HepG2 (cell line): ENCODE data around the gene DNAJB11. TPM values are rescaled to one million over a fixed set of nuclear protein-coding genes. Genes with fewer than 3 reads are reported as not detected.

Experiments used
- ATF7 ChIP-seq, 2 experiments: fragments of 450-650 bp in 1 of 2; sonication (generic) in 1 of 2; formaldehyde crosslinking in 1 of 2; IDR thresholded peaks; 2 replicates each; pipeline versions ENCODE4 v1.4.0 to v1.6.1; 2016 to 2020; ENCODE audit warnings: antibody characterized with exemption in 1 of 2, mild to moderate bottlenecking in 1 of 2, missing genetic modification reagents in 1 of 2
- CBX1 ChIP-seq: IDR thresholded peaks from one replicate; pipeline ENCODE4 v1.6.1; 2016; ENCODE audit warnings: antibody characterized with exemption, low read depth
- SETDB1 ChIP-seq: sonication (generic); formaldehyde crosslinking; IDR thresholded peaks from 2 replicates; pipeline ENCODE4 v1.5.1; 2020; ENCODE audit warnings: missing genetic modification reagents, mild to moderate bottlenecking, borderline replicate concordance
- TAF15 ChIP-seq: fragments of 200-400 bp; formaldehyde crosslinking; IDR thresholded peaks from one replicate; pipeline ENCODE4 v1.6.1; 2018; ENCODE audit warnings: mild to moderate bottlenecking, low read depth, low read length; ENCODE audit not compliant: poor library complexity, severe bottlenecking
- TSC22D2 ChIP-seq: sonication (generic); formaldehyde crosslinking; IDR thresholded peaks from 2 replicates; pipeline ENCODE4 v1.5.1; 2020; ENCODE audit warnings: missing genetic modification reagents, mild to moderate bottlenecking, borderline replicate concordance
- ZFP36 ChIP-seq: fragments of 150-350 bp; IDR thresholded peaks from 2 replicates; pipeline ENCODE4 v1.6.1; 2018; ENCODE audit warnings: borderline replicate concordance, low read length, low read depth; ENCODE audit not compliant: partially characterized antibody
- ZNF660 ChIP-seq: sonication (generic); formaldehyde crosslinking; IDR thresholded peaks from 2 replicates; pipeline ENCODE4 v1.5.1; 2020; ENCODE audit warnings: mild to moderate bottlenecking, low read depth, missing genetic modification reagents, borderline replicate concordance
- ZNF703 ChIP-seq: sonication (generic); formaldehyde crosslinking; IDR thresholded peaks from 2 replicates; pipeline ENCODE4 v1.5.1; 2020; ENCODE audit warnings: missing genetic modification reagents, mild to moderate bottlenecking, moderate library complexity, borderline replicate concordance
- polyA plus RNA-seq, 8 experiments: library from polyadenylated mRNA; depleted of rRNA in 3 of 8; stranded (reverse) in 7 of 8; unstranded in 1 of 8; fragments of >200 nt; fragmentation: Illumina TruSeq in 4 of 8; extraction: Trizol in 4 of 8; gene quantifications; 2 replicates each; pipeline versions ENCODE4 v1.2.1 to v1.2.3, GENCODE V29; 2011 to 2016; ENCODE audit warnings: low read depth in 4 of 8, missing spikeins in 1 of 8, mixed read lengths in 1 of 8; ENCODE audit not compliant: insufficient read depth in 1 of 8
- total RNA-seq, 5 experiments: library from RNA; depleted of rRNA; stranded (reverse); fragments of >200 nt; fragmentation: Illumina TruSeq; extraction: Trizol; gene quantifications; 2 replicates each; pipeline ENCODE4 v1.2.3, GENCODE V29; 2016; ENCODE audit warnings: low read depth in 1 of 5
- TF ChIP-seq, protein P1 (sequence below): sonication (generic); formaldehyde crosslinking; IDR thresholded peaks from 2 replicates; pipeline ENCODE4 v1.4.0; 2020; ENCODE audit warnings: missing genetic modification reagents
- TF ChIP-seq, protein P2 (sequence below): IDR thresholded peaks from 2 replicates; pipeline ENCODE4 v1.6.1; 2016; ENCODE audit warnings: missing biosample characterization, missing genetic modification reagents, low read depth
- TF ChIP-seq, protein P3 (sequence below): sonication (generic); formaldehyde crosslinking; IDR thresholded peaks from 2 replicates; pipeline ENCODE4 v1.5.0; 2020; ENCODE audit warnings: missing genetic modification reagents
- TF ChIP-seq, protein P4 (sequence below): sonication (generic); formaldehyde crosslinking; IDR thresholded peaks from 2 replicates; pipeline ENCODE4 v1.4.0; 2020; ENCODE audit warnings: missing genetic modification reagents
- TF ChIP-seq, protein P5 (sequence below): sonication (generic); formaldehyde crosslinking; IDR thresholded peaks from 2 replicates; pipeline ENCODE4 v1.4.0; 2020; ENCODE audit warnings: missing genetic modification reagents

The DNAJB11 gene
- total and polyA plus RNA-seq, 2 of the 13 experiments (the other 11 are each of a cell fraction or from before 2014, with no cell fraction given), result 41.0 to 132 TPM

DNA sequence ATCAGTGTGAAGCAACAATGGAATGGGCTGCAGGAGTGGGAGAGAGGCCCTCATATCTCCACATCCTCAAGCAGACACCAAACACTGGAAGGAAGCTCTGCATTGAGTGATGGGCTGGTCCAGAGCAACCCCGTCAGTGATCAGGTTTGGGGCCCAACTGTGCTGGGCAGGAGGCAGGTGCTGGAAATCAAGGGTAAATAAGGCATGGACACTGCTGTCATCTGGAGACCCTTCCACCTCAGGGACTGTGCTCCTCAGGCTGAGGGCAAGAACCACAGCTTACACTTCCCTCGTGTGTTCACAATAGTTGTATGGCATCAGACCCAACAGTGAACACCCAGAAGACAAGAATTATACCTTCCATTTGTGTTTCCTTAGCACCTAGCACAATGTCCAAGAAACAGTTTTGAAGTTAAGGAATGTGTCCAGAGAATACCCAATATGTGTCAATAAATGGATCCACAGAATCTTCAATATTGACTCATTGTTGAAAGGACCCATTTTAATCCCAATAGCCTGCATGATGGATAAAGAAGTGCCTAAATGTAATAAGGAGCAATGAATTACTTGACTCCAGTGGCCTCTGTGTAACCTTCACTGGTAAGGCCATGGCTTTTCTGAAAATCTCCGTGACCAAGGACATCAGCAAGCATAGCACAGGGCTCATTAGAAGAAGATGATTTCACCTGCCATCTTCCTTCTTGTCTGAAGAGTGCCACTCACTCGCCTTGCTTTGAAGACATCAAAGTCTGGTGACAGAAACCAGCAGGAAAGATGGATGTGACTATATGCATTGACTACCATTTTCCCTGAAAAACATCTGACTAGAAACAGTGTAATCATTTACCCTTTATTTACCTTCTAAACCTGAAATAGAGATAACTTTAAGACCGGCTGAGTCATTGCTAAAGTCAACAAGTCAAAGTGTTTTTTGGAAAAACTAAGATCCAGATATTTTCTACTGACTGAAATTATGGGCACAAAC, 35.3 kb downstream of the DNAJB11 start (continued):
- TF ChIP-seq ZFP36 (no peak), TSC22D2 (CRISPR knock-in tag) (no peak), ATF7 (IDR thresholded peaks at IDR 0.05) (no peak), ATF7 (CRISPR knock-in tag; IDR thresholded peaks at IDR 0.05) (no peak), ZNF660 (CRISPR knock-in tag) (no peak), ZNF703 (CRISPR knock-in tag) (no peak), TAF15 (no peak), CBX1 (no peak), SETDB1 (CRISPR knock-in tag) (no peak)
- TF ChIP-seq, protein P1, sequence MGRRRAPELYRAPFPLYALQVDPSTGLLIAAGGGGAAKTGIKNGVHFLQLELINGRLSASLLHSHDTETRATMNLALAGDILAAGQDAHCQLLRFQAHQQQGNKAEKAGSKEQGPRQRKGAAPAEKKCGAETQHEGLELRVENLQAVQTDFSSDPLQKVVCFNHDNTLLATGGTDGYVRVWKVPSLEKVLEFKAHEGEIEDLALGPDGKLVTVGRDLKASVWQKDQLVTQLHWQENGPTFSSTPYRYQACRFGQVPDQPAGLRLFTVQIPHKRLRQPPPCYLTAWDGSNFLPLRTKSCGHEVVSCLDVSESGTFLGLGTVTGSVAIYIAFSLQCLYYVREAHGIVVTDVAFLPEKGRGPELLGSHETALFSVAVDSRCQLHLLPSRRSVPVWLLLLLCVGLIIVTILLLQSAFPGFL (CRISPR knock-in tag), result no peak
- TF ChIP-seq, protein P2, sequence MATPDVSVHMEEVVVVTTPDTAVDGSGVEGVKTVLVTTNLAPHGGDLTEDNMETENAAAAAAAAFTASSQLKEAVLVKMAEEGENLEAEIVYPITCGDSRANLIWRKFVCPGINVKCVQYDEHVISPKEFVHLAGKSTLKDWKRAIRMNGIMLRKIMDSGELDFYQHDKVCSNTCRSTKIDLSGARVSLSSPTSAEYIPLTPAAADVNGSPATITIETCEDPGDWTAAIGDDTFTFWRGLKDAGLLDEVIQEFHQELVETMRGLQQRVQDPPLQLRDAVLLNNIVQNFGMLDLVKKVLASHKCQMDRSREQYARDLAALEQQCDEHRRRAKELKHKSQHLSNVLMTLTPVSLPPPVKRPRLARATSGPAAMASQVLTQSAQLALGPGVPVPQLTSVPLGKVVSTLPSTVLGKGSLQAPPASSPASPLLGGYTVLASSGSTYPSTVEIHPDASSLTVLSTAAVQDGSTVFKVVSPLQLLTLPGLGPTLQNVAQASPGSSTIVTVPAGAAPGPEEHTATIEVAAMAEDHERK (CRISPR knock-in tag), result no peak
- TF ChIP-seq, protein P3, sequence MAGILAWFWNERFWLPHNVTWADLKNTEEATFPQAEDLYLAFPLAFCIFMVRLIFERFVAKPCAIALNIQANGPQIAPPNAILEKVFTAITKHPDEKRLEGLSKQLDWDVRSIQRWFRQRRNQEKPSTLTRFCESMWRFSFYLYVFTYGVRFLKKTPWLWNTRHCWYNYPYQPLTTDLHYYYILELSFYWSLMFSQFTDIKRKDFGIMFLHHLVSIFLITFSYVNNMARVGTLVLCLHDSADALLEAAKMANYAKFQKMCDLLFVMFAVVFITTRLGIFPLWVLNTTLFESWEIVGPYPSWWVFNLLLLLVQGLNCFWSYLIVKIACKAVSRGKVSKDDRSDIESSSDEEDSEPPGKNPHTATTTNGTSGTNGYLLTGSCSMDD (CRISPR knock-in tag), result no peak
- TF ChIP-seq, protein P4, sequence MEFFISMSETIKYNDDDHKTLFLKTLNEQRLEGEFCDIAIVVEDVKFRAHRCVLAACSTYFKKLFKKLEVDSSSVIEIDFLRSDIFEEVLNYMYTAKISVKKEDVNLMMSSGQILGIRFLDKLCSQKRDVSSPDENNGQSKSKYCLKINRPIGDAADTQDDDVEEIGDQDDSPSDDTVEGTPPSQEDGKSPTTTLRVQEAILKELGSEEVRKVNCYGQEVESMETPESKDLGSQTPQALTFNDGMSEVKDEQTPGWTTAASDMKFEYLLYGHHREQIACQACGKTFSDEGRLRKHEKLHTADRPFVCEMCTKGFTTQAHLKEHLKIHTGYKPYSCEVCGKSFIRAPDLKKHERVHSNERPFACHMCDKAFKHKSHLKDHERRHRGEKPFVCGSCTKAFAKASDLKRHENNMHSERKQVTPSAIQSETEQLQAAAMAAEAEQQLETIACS (CRISPR knock-in tag), result no peak
- TF ChIP-seq, protein P5, sequence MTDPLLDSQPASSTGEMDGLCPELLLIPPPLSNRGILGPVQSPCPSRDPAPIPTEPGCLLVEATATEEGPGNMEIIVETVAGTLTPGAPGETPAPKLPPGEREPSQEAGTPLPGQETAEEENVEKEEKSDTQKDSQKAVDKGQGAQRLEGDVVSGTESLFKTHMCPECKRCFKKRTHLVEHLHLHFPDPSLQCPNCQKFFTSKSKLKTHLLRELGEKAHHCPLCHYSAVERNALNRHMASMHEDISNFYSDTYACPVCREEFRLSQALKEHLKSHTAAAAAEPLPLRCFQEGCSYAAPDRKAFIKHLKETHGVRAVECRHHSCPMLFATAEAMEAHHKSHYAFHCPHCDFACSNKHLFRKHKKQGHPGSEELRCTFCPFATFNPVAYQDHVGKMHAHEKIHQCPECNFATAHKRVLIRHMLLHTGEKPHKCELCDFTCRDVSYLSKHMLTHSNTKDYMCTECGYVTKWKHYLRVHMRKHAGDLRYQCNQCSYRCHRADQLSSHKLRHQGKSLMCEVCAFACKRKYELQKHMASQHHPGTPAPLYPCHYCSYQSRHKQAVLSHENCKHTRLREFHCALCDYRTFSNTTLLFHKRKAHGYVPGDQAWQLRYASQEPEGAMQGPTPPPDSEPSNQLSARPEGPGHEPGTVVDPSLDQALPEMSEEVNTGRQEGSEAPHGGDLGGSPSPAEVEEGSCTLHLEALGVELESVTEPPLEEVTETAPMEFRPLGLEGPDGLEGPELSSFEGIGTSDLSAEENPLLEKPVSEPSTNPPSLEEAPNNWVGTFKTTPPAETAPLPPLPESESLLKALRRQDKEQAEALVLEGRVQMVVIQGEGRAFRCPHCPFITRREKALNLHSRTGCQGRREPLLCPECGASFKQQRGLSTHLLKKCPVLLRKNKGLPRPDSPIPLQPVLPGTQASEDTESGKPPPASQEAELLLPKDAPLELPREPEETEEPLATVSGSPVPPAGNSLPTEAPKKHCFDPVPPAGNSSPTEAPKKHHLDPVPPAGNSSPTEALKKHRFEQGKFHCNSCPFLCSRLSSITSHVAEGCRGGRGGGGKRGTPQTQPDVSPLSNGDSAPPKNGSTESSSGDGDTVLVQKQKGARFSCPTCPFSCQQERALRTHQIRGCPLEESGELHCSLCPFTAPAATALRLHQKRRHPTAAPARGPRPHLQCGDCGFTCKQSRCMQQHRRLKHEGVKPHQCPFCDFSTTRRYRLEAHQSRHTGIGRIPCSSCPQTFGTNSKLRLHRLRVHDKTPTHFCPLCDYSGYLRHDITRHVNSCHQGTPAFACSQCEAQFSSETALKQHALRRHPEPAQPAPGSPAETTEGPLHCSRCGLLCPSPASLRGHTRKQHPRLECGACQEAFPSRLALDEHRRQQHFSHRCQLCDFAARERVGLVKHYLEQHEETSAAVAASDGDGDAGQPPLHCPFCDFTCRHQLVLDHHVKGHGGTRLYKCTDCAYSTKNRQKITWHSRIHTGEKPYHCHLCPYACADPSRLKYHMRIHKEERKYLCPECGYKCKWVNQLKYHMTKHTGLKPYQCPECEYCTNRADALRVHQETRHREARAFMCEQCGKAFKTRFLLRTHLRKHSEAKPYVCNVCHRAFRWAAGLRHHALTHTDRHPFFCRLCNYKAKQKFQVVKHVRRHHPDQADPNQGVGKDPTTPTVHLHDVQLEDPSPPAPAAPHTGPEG (CRISPR knock-in tag), result no peak
